Measurements from ENCODE around the gene GPR75.

DNA sequence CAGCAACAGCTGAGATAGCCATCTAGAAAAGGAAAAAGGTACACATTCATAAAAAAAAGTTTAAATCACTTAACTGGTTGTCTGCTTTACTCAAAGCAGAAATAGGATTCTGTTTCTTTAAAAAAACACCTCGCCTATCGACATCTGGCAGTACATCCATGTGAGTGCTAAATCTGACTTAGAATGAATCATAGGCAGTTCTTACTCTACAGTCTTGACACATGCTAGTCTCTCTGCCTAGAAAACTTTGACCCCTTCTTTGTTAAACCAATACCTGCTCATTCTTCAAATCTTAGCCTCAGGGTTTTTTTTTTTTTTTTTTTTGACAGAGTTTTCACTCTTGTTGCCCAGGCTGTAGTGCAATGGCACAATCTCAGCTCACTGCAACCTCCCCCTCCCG is 37.1 kb upstream of the GPR75 start:
- TF ChIP-seq POLR2A (IDR thresholded peaks at IDR 0.05; ENCODE audit: low read depth, low read length): no peak
- TF ChIP-seq POLR2AphosphoS5 (IDR thresholded peaks at IDR 0.05; ENCODE audit: low read depth, low read length): no peak
- no peak for TF ChIP-seq TAF1 (IDR thresholded peaks at IDR 0.05; ENCODE audit: low read depth, low read length)
- no peak for TF ChIP-seq SPI1 (IDR thresholded peaks at IDR 0.05; ENCODE audit: low read depth, low read length)

All from GM12891 (cell line).